RWPE1 (cell line): ENCODE measurements around the gene METTL25.

Experiments used
- CTCF ChIA-PET: fragments of 350-600 bp; sonication (Branson Sonifier 250); formaldehyde crosslinking; extraction: SDS; loops from one replicate; lab custom pipeline; 2021; lab: Yijun Ruan, JAX
- POLR2A ChIA-PET: fragments of 400-600 bp; formaldehyde crosslinking; extraction: SDS; loops from one replicate; lab custom pipeline; 2020; ENCODE audit warnings: antibody characterized with exemption; ENCODE audit not compliant: low non-redundant PET; lab: Yijun Ruan, JAX
- DNase-seq: peaks from one replicate; pipeline ENCODE4 v3.0.0; 2012; ENCODE audit warnings: low spot score
- H3K27ac ChIP-seq: fragments of 450-650 bp; 2 replicates; pipeline ENCODE4 v1.5.1; 2017
- CTCF ChIP-seq: fragments of 450-650 bp; conservative IDR thresholded peaks from 2 replicates; pipeline ENCODE4 v1.5.1; 2017; ENCODE audit warnings: low read depth, mild to moderate bottlenecking

Gene METTL25

DNA sequence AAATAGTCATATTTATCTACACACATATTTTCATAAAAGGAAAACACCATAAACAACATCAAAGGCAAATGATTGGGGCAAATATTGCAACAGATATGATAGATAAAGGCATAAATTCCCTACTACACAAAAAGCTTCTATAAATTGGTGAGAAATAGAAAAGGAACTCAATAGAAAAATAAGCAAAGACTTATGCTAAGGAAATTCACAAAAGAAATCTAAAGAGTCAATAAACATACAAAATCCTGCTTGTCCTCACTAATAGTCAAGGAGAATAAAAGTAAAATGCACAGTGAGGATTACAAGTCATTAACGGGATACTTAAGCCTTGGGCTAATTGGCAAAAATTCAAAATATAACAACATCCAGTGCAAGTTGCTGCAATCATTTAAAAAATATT lies 30.5 kb upstream of the METTL25 start:
- H3K27ac ChIP-seq = no peak overlapping the region
- no peak for DNase-seq
- CTCF ChIA-PET = interaction anchor here (0.7 kb wide), 1 partner anchor 551 kb away, joined by 3 read pairs; no protein-coding TSS in a partner anchor
- POLR2A ChIA-PET = no interaction called here
- no peak for TF ChIP-seq CTCF

DNA sequence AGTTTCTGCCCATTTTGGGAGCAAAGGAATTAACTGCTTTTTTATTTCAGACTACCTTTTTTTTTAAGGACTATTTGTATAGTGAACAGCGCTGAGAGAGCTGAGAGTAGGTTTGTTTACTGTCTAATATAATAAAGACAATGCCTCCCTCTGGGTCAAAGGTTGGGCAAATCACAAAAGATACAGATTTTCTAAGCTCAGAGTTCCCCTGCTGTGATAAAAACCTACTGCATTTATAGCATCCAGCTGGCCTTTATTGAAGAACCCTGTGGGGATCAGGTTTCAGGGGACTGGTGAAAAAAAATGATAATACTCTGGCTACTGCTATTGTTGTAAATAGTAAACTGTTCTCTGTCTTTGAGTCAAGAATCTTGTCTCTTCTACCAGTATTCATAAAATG lies 28.8 kb upstream of the METTL25 start:
- ChIA-PET CTCF (interaction anchor here (0.5 to 0.6 kb wide), 2 partner anchors 179 to 272 kb away, joined by 3 read pairs; no protein-coding TSS in a partner anchor), POLR2A (no interaction called here)
- no peak overlapping the region for H3K27ac ChIP-seq
- DNase-seq = no peak
- no peak for TF ChIP-seq CTCF

GRCh38 chr12:82350161-82350560 lies 8.2 kb upstream of the METTL25 start:
- CTCF ChIA-PET = no interaction called here
- POLR2A ChIA-PET = no interaction called here
- no peak overlapping the region for H3K27ac ChIP-seq
- no peak for TF ChIP-seq CTCF
- no peak for DNase-seq

GRCh38 chr12:82351390-82351789 lies 6.9 kb upstream of the METTL25 start:
- TF ChIP-seq CTCF = no peak
- no peak for DNase-seq
- POLR2A ChIA-PET = no interaction called here
- CTCF ChIA-PET = no interaction called here
- H3K27ac ChIP-seq = no peak overlapping the region

DNA sequence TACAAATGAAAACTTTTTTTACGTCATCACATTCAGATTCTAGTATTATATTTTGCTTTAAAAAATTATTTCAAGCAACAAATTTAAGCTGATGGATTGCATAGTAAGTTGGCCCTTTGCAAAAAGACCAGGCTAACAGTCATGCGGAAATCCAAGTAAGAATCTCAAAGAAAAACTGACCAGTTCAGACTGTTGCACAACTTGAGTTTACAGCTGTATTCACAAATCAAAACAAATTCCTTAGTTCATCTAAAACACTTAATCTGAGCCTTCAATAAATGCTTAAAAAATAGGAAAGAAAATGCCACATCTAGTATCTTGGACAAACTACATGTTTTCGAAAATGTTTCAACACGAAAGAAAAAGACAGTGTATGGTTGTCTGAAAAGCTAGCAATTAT lies 989 bp upstream of the METTL25 start:
- ChIA-PET POLR2A (no interaction called here), CTCF (no interaction called here)
- TF ChIP-seq CTCF = no peak
- DNase-seq = no peak
- H3K27ac ChIP-seq = no peak overlapping the region

DNA sequence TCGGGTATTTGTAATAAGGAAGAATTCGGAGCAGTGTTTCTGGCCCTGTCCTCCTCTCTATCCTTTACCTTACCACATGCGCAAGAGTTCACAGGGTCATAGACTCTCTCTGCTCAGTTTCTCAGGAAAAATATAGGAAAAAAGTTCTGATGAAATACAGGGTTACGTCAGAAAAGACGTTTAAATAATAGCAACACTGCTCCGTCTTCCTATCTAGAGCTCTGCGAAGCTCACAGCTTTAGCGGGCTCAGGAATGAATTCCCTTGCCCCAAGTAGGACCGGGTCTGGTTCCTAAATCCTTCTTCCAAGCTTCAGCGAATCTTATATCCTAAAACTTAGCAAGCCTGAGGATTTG lies 507 bp upstream of the METTL25 start:
- CTCF ChIA-PET = interaction anchor here (0.7 to 1.1 kb wide), 3 partner anchors 9 to 714 kb away, joined by 4 read pairs; no protein-coding TSS in a partner anchor
- no peak for TF ChIP-seq CTCF
- H3K27ac ChIP-seq = peak overlapping the region; percentile 94
- POLR2A ChIA-PET = no interaction called here
- no peak for DNase-seq
